Caco-2 (cell line): ENCODE measurements around the gene COA8. TPM values are rescaled to one million over a fixed set of nuclear protein-coding genes. Genes with fewer than 3 reads are reported as not detected.

Experiments
- BruUV-seq: library from RNA; stranded (reverse); fragments of 400-500 nt; replicated peaks from 2 replicates; lab custom pipeline; 2021; lab: Mats Ljungman, UMichigan
- CTCF ChIA-PET: fragments of 300-600 bp; sonication (Branson Sonifier 250); formaldehyde crosslinking; loops from one replicate; lab custom pipeline; 2022; ENCODE audit warnings: antibody characterized with exemption; lab: Charles Lee
- POLR2A ChIA-PET: fragments of 300-600 bp; sonication (Branson Sonifier 250); formaldehyde crosslinking; loops from one replicate; lab custom pipeline; 2022; ENCODE audit warnings: antibody characterized with exemption; lab: Charles Lee
- DNase-seq, 2 experiments: peaks; one replicate each; pipeline versions ENCODE4 v3.0.0 to v3.0.0-alpha.2; 2020 to 2022
- H3K27me3 ChIP-seq: replicated peaks from 2 replicates; pipeline ENCODE4 v1.6.0; 2011; ENCODE audit warnings: low read length; ENCODE audit not compliant: control insufficient read depth, insufficient read depth
- H3K36me3 ChIP-seq: 2 replicates; pipeline ENCODE4 v1.5.1; 2011; ENCODE audit warnings: low read length; ENCODE audit not compliant: control insufficient read depth, insufficient read depth
- H3K4me1 ChIP-seq: fragments of 250-450 bp; sonication (Bioruptor Pico); 2 replicates; pipeline ENCODE4 v1.5.1; 2020; ENCODE audit warnings: mild to moderate bottlenecking
- H3K4me3 ChIP-seq: 2 replicates; pipeline ENCODE4 v1.5.1; 2011; ENCODE audit warnings: low read depth, mild to moderate bottlenecking, control low read depth, low read length
- H3K9me3 ChIP-seq: fragments of 250-450 bp; sonication (Bioruptor Pico); 2 replicates; pipeline ENCODE4 v1.5.1; 2020; ENCODE audit warnings: mild to moderate bottlenecking, moderate library complexity
- H3K27ac Mint-ChIP-seq: one replicate; pipeline ENCODE4 v1.8.0; 2022; ENCODE audit warnings: mixed read lengths; ENCODE audit not compliant: unreplicated experiment
- H3K27me3 Mint-ChIP-seq: one replicate; pipeline ENCODE4 v1.8.0; 2022; ENCODE audit warnings: mixed read lengths; ENCODE audit not compliant: insufficient read depth, unreplicated experiment
- H3K36me3 Mint-ChIP-seq: one replicate; pipeline ENCODE4 v1.8.0; 2022; ENCODE audit warnings: mild to moderate bottlenecking, mixed read lengths; ENCODE audit not compliant: insufficient read depth, unreplicated experiment
- H3K4me1 Mint-ChIP-seq: one replicate; pipeline ENCODE4 v1.8.0; 2022; ENCODE audit warnings: low read depth, mixed read lengths; ENCODE audit not compliant: unreplicated experiment
- H3K4me3 Mint-ChIP-seq: one replicate; pipeline ENCODE4 v1.8.0; 2022; ENCODE audit warnings: mild to moderate bottlenecking, moderate library complexity, mixed read lengths; ENCODE audit not compliant: unreplicated experiment
- H3K9me3 Mint-ChIP-seq: one replicate; pipeline ENCODE4 v1.8.0; 2022; ENCODE audit warnings: mixed read lengths; ENCODE audit not compliant: unreplicated experiment
- CTCF ChIP-seq, 2 experiments: fragments of 200-600 bp in 1 of 2; IDR thresholded peaks; 1 replicate in 1 of 2; 2 replicates in 1 of 2; pipeline versions ENCODE4 v1.5.1 to v1.8.0; 2011 to 2022; ENCODE audit warnings: antibody characterized with exemption in 1 of 2, control low read depth in 1 of 2, inconsistent platforms in 1 of 2, low read depth in 1 of 2, low read length in 1 of 2, mild to moderate bottlenecking in 1 of 2, moderate library complexity in 1 of 2; ENCODE audit not compliant: insufficient read depth in 1 of 2, severe bottlenecking in 1 of 2, unreplicated experiment in 1 of 2
- intact Hi-C: fragments of 100-400 bp; cut with micrococcal nuclease; formaldehyde crosslinking; loops from one replicate; pipeline ENCODE4 v1.10.0; 2022; ENCODE audit not compliant: unreplicated experiment
- total RNA-seq: library from RNA; stranded (reverse); gene quantifications from 2 replicates; pipeline ENCODE4 v1.2.3, GENCODE V29; 2022

Gene COA8
- total RNA-seq, 1 experiment from 2014 or later: 50.7 TPM

GRCh38 chr14:103626146-103626850 lies 63.5 kb downstream of the COA8 start:
- DNase-seq: no peak
- Mint-ChIP-seq H3K4me3 (no peak overlapping the region), H3K36me3 (no peaks in the 10 kb centered on the region), H3K27ac (no peak overlapping the region), H3K4me1 (peaks cover 7% of the 10 kb centered on the region), H3K9me3 (no peaks in the 10 kb centered on the region), H3K27me3 (no peaks in the 10 kb centered on the region)
- no peak overlapping the region for H3K4me3 ChIP-seq
- CTCF ChIA-PET: interaction anchor here (0.5 kb wide), 1 partner anchor 452 kb away, joined by 3 read pairs; no protein-coding TSS in a partner anchor
- no peak for TF ChIP-seq CTCF (IDR thresholded peaks at IDR 0.05; ENCODE audit: insufficient read depth in 1 of 2, low read depth in 1 of 2, low read length in 1 of 2, severe bottlenecking in 1 of 2, unreplicated experiment in 1 of 2)
- no peaks in the 10 kb centered on the region for H3K27me3 ChIP-seq
- no peaks in the 10 kb centered on the region for H3K36me3 ChIP-seq
- POLR2A ChIA-PET: no interaction called here
- BruUV-seq: no TSS peak
- intact Hi-C loops: loop anchor here (10.0 kb wide), 1 partner anchor 61 kb away; the partner anchor contains the start of genes BAG5 and COA8
- peaks cover 24% of the 10 kb centered on the region for H3K4me1 ChIP-seq
- H3K9me3 ChIP-seq: no peaks in the 10 kb centered on the region

- POLR2A ChIA-PET: no interaction called here
- Histone ChIP-seq H3K4me1 (peaks cover 24% of the 10 kb centered on the region), H3K36me3 (no peaks in the 10 kb centered on the region), H3K27me3 (no peaks in the 10 kb centered on the region), H3K9me3 (no peaks in the 10 kb centered on the region), H3K4me3 (no peak overlapping the region)
- peak overlapping the region; percentile 85 for H3K4me3 Mint-ChIP-seq
- no TSS peak for BruUV-seq
- no peaks in the 10 kb centered on the region for H3K27me3 Mint-ChIP-seq
- TF ChIP-seq CTCF (IDR thresholded peaks at IDR 0.05; ENCODE audit: insufficient read depth in 1 of 2, low read depth in 1 of 2, low read length in 1 of 2, severe bottlenecking in 1 of 2, unreplicated experiment in 1 of 2): no peak
- no peak for DNase-seq
- intact Hi-C loops: loop anchor here (10.0 kb wide), 1 partner anchor 63 kb away; the partner anchor contains the start of genes BAG5 and COA8
- CTCF ChIA-PET: no interaction called here
- H3K9me3 Mint-ChIP-seq: no peaks in the 10 kb centered on the region
- peaks cover 7% of the 10 kb centered on the region for H3K4me1 Mint-ChIP-seq
- peak overlapping the region; percentile 94 for H3K27ac Mint-ChIP-seq
- H3K36me3 Mint-ChIP-seq: peaks cover 4% of the 10 kb centered on the region
Measured at GRCh38 chr14:103627073-103628025, 64.6 kb downstream of the COA8 start.

GRCh38 chr14:103628221-103628683 lies 65.5 kb downstream of the COA8 start:
- Histone ChIP-seq H3K4me3 (peak overlapping the region; percentile 98), H3K36me3 (no peaks in the 10 kb centered on the region), H3K9me3 (no peaks in the 10 kb centered on the region), H3K4me1 (peaks cover 24% of the 10 kb centered on the region), H3K27me3 (no peaks in the 10 kb centered on the region)
- BruUV-seq: no TSS peak
- ChIA-PET CTCF (interaction anchor here (0.6 kb wide), 1 partner anchor 20 kb away, joined by 3 read pairs; no protein-coding TSS in a partner anchor), POLR2A (interaction anchor here (0.5 to 0.6 kb wide), 3 partner anchors 16 to 70 kb away, joined by 3 to 4 read pairs (median 3); no protein-coding TSS in a partner anchor)
- H3K36me3 Mint-ChIP-seq: peaks cover 4% of the 10 kb centered on the region
- H3K4me3 Mint-ChIP-seq: peak overlapping the region; percentile 85
- no peaks in the 10 kb centered on the region for H3K9me3 Mint-ChIP-seq
- peak; percentile 53 to 58 for DNase-seq
- H3K27ac Mint-ChIP-seq: peak overlapping the region; percentile 94
- H3K27me3 Mint-ChIP-seq: no peaks in the 10 kb centered on the region
- TF ChIP-seq CTCF (IDR thresholded peaks at IDR 0.05; ENCODE audit: insufficient read depth in 1 of 2, low read depth in 1 of 2, low read length in 1 of 2, severe bottlenecking in 1 of 2, unreplicated experiment in 1 of 2): no peak
- H3K4me1 Mint-ChIP-seq: peaks cover 7% of the 10 kb centered on the region
- intact Hi-C loops: loop anchor here (10.0 kb wide), 1 partner anchor 63 kb away; the partner anchor contains the start of genes BAG5 and COA8
